ENCODE measurements around the gene PKHD1. TPM values are rescaled to one million over a fixed set of nuclear protein-coding genes. Genes with fewer than 3 reads are reported as not detected.

The PKHD1 gene
- total and polyA plus RNA-seq, 4 donors: 0.06 TPM; not detected in 3

DNA sequence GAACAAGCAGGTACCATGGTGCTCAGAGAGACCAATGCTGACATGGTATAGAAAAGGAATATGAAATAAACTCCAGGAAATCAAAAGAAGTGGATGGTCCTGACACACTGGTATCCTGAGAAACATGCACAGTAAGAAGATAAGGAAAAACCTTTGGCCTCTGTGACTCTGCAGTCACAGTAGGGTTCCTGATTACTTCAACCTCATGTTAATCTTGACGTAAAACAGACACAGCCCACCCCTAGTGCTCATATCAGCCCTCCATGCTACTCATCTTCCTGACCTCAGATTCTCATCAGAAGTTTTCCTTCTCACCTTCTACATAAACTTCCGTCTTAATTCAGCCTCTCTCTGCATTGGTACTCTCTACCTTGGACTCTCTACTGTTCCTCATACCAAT, 240.9 kb downstream of the PKHD1 start:
- H3K4me1 ChIP-seq (ENCODE audit: control insufficient read depth in 1 of 2, insufficient read depth in 2 of 2, low read length in 2 of 2): no peaks in the 10 kb centered on the region
- ATAC-seq (ENCODE audit: low FRiP score) (no peak), DNase-seq (no peak)
- WGBS, 2 donors: 87 to 97% methylated on average over 2 of the region's 2 CpGs
- H3K27me3 ChIP-seq (ENCODE audit: control insufficient read depth in 1 of 2, insufficient read depth in 2 of 2, low read length in 1 of 2): no peaks in the 10 kb centered on the region
- H3K36me3 ChIP-seq (ENCODE audit: control insufficient read depth in 1 of 2, insufficient read depth in 2 of 2, low read length in 1 of 2): no peaks in the 10 kb centered on the region
- H3K27ac ChIP-seq (ENCODE audit: low read depth in 1 of 2, low read length in 2 of 2): no peak overlapping the region
- no peaks in the 10 kb centered on the region for H3K9me3 ChIP-seq (ENCODE audit: control insufficient read depth, low read length)
- intact Hi-C loops (cut with DNase I): no loop called here
- H3K4me3 ChIP-seq (ENCODE audit: low read length in 2 of 2): no peak overlapping the region

DNA sequence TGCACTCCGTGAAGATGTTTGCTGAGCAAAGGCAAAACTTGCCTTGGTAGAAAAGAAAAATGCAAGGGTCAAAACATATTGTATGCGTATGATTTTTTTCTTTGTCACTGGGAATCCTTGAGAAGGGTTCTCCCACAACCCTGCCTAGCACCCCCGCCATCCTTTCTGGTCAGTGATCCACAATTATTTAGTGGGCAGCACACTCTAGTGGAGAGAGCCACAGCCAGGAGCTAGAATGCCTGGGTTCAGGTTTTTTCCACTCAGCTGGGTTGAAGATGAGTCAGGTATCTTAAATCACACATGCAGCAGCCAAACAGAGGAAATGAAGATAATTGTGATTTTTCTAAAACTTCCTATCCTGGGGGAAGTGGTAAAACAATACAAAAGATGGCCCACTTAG, 243.1 kb downstream of the PKHD1 start:
- Histone ChIP-seq H3K4me3 (ENCODE audit: low read length in 2 of 2) (no peak overlapping the region), H3K4me1 (ENCODE audit: control insufficient read depth in 1 of 2, insufficient read depth in 2 of 2, low read length in 2 of 2) (no peaks in the 10 kb centered on the region), H3K27ac (ENCODE audit: low read depth in 1 of 2, low read length in 2 of 2) (no peak overlapping the region), H3K27me3 (ENCODE audit: control insufficient read depth in 1 of 2, insufficient read depth in 2 of 2, low read length in 1 of 2) (no peaks in the 10 kb centered on the region), H3K9me3 (ENCODE audit: control insufficient read depth, low read length) (no peaks in the 10 kb centered on the region), H3K36me3 (ENCODE audit: control insufficient read depth in 1 of 2, insufficient read depth in 2 of 2, low read length in 1 of 2) (no peaks in the 10 kb centered on the region)
- no peak for DNase-seq
- no peak for ATAC-seq (ENCODE audit: low FRiP score)
- intact Hi-C loops (cut with DNase I): no loop called here
- WGBS, 2 donors: 64 to 82% methylated on average over 3 of the region's 3 CpGs

DNA sequence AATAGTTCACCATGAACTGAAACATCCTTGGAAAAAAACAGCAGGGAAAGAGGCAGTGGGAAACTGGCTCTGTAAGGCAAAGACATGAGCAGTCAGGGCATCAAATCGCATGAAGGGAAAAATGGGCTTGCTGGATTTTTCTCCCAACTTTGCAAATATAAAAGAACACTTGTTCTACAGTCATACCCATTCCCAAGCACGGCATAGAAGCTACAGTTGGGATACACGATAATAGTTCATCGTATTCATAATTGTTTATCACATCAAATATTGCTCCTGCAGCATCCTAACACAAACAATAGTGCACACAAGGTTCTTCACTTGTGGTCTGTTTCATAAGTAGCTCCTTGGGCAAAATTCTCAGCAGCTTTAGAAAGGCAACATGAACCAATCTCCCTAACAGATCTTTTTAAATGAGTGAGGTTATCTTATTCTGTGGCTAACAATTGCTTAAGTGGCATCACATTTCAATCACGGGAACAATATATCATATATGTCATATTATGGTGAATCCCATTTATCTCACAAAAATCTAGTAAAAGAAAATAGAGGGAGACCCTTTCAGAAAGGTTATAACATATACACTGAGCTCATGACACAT, 243.9 kb downstream of the PKHD1 start:
- Histone ChIP-seq H3K27ac (ENCODE audit: low read depth in 1 of 2, low read length in 2 of 2) (no peak overlapping the region), H3K36me3 (ENCODE audit: control insufficient read depth in 1 of 2, insufficient read depth in 2 of 2, low read length in 1 of 2) (no peaks in the 10 kb centered on the region), H3K4me1 (ENCODE audit: control insufficient read depth in 1 of 2, insufficient read depth in 2 of 2, low read length in 2 of 2) (no peaks in the 10 kb centered on the region), H3K9me3 (ENCODE audit: control insufficient read depth, low read length) (no peaks in the 10 kb centered on the region), H3K27me3 (ENCODE audit: control insufficient read depth in 1 of 2, insufficient read depth in 2 of 2, low read length in 1 of 2) (no peaks in the 10 kb centered on the region), H3K4me3 (ENCODE audit: low read length in 2 of 2) (no peak overlapping the region)
- no peak for ATAC-seq (ENCODE audit: low FRiP score)
- 91 to 92% methylated on average over 5 of the region's 5 CpGs for WGBS, 2 donors
- DNase-seq: no peak
- intact Hi-C loops (cut with DNase I): no loop called here

DNA sequence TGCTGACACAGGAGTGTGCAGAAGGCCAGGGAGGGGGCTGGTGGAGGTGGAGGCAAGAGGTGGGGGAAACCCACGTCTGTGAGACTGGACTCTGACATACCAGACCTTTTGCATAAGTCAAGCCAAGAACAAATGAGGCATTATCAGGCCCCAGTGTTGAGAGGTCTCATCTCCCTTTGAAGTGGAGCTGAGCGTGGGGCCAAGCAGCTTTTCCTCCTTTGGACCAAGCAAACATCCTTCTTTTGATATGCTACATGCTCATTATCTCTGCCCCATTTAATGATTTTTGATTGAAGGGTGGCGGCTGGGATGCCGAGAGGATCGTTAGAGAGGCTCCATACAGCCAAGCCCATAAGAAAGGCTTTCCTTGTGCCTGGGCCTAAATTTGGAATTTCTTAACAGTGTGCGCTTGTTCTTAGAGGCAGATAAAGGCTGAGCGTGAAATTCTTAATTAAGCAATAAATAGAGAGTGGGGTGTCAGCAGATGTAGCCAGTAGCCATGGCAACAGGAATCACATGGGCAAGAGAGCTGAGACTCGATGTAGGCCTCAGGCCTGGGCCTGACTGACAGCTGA, 244.5 kb downstream of the PKHD1 start:
- no peaks in the 10 kb centered on the region for H3K36me3 ChIP-seq (ENCODE audit: control insufficient read depth in 1 of 2, insufficient read depth in 2 of 2, low read length in 1 of 2)
- DNase-seq (no peak), ATAC-seq (ENCODE audit: low FRiP score) (no peak)
- H3K27me3 ChIP-seq (ENCODE audit: control insufficient read depth in 1 of 2, insufficient read depth in 2 of 2, low read length in 1 of 2): no peaks in the 10 kb centered on the region
- H3K4me3 ChIP-seq (ENCODE audit: low read length in 2 of 2): no peak overlapping the region
- no peak overlapping the region for H3K27ac ChIP-seq (ENCODE audit: low read depth in 1 of 2, low read length in 2 of 2)
- H3K4me1 ChIP-seq (ENCODE audit: control insufficient read depth in 1 of 2, insufficient read depth in 2 of 2, low read length in 2 of 2): no peaks in the 10 kb centered on the region
- intact Hi-C loops (cut with DNase I): no loop called here
- no peaks in the 10 kb centered on the region for H3K9me3 ChIP-seq (ENCODE audit: control insufficient read depth, low read length)
- 80 to 86% methylated on average over 8 of the region's 8 CpGs for WGBS, 2 donors

- intact Hi-C loops (cut with DNase I): no loop called here
- H3K36me3 ChIP-seq (ENCODE audit: control insufficient read depth in 1 of 2, insufficient read depth in 2 of 2, low read length in 1 of 2): no peaks in the 10 kb centered on the region
- DNase-seq (no peak), ATAC-seq (ENCODE audit: low FRiP score) (no peak)
- H3K27ac ChIP-seq (ENCODE audit: low read depth in 1 of 2, low read length in 2 of 2): no peak overlapping the region
- H3K4me3 ChIP-seq (ENCODE audit: low read length in 2 of 2): no peak overlapping the region
- no peaks in the 10 kb centered on the region for H3K9me3 ChIP-seq (ENCODE audit: control insufficient read depth, low read length)
- no peaks in the 10 kb centered on the region for H3K27me3 ChIP-seq (ENCODE audit: control insufficient read depth in 1 of 2, insufficient read depth in 2 of 2, low read length in 1 of 2)
- 66 to 80% methylated on average over 11 of the region's 11 CpGs for WGBS, 2 donors
- no peaks in the 10 kb centered on the region for H3K4me1 ChIP-seq (ENCODE audit: control insufficient read depth in 1 of 2, insufficient read depth in 2 of 2, low read length in 2 of 2)
Observed at GRCh38 chr6:51842061-51842803, 245.2 kb downstream of the PKHD1 start.

DNA sequence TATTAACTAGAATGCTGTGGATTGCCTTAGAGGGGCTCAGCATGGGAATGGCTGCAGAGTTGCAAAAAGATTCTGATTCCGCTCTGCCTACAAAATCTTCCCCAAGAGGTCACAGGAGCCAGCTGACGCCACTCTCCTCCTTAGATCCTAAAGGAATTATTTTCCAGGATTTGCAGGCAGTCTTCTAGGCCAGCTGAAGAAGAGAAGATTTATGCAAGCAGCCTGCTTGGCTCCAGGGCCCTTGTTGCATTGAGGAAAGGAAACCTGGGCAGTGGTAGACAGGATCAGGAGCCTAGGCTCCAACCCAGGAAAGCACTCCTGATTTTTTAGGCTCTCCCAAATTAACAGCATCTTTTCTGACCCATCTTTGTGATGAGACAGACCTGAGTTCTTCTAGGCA, 245.8 kb downstream of the PKHD1 start:
- H3K27me3 ChIP-seq (ENCODE audit: control insufficient read depth in 1 of 2, insufficient read depth in 2 of 2, low read length in 1 of 2): no peaks in the 10 kb centered on the region
- no peaks in the 10 kb centered on the region for H3K4me1 ChIP-seq (ENCODE audit: control insufficient read depth in 1 of 2, insufficient read depth in 2 of 2, low read length in 2 of 2)
- no peak overlapping the region for H3K27ac ChIP-seq (ENCODE audit: low read depth in 1 of 2, low read length in 2 of 2)
- H3K9me3 ChIP-seq (ENCODE audit: control insufficient read depth, low read length): no peaks in the 10 kb centered on the region
- intact Hi-C loops (cut with DNase I): no loop called here
- WGBS, 2 donors: 88 to 92% methylated on average over 2 of the region's 2 CpGs
- ATAC-seq (ENCODE audit: low FRiP score) (no peak), DNase-seq (no peak)
- H3K36me3 ChIP-seq (ENCODE audit: control insufficient read depth in 1 of 2, insufficient read depth in 2 of 2, low read length in 1 of 2): no peaks in the 10 kb centered on the region
- no peak overlapping the region for H3K4me3 ChIP-seq (ENCODE audit: low read length in 2 of 2)

DNA sequence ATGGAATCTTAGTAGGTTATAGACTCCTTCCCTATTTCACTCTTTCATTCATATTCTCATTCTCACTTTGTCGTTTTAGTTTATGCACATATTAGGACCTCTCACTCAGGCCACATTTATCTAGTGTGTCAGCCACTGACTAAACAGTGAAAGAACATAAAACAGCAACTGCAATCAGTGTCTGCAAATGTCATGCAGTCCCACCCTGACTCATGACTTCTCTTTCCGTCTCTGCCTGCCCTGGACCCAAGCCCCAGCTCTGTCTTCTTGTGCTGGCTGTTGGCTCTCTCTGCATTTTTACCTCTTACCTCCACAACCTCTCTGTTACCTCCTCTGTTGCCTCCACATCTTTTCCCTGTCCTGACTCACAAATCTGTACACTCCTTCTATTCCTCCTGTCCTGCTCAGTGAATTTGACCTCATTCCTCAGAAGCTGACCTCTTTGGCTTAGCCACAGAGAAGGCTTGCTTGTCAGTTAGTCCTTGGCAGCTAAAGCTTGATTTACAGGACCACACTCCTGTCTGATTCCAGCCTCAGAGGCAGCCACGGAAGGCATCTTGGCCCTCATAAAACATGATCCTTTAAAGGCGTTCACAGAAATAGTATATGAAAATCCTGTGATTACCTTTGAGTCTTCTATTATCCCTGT, 247.6 kb downstream of the PKHD1 start:
- no peaks in the 10 kb centered on the region for H3K9me3 ChIP-seq (ENCODE audit: control insufficient read depth, low read length)
- intact Hi-C loops (cut with DNase I): no loop called here
- H3K36me3 ChIP-seq (ENCODE audit: control insufficient read depth in 1 of 2, insufficient read depth in 2 of 2, low read length in 1 of 2): no peaks in the 10 kb centered on the region
- no peak overlapping the region for H3K27ac ChIP-seq (ENCODE audit: low read depth in 1 of 2, low read length in 2 of 2)
- no peak overlapping the region for H3K4me3 ChIP-seq (ENCODE audit: low read length in 2 of 2)
- ATAC-seq (ENCODE audit: low FRiP score) (no peak), DNase-seq (no peak)
- H3K4me1 ChIP-seq (ENCODE audit: control insufficient read depth in 1 of 2, insufficient read depth in 2 of 2, low read length in 2 of 2): no peaks in the 10 kb centered on the region
- WGBS, 2 donors: 25 to 38% methylated on average over 4 of the region's 4 CpGs
- H3K27me3 ChIP-seq (ENCODE audit: control insufficient read depth in 1 of 2, insufficient read depth in 2 of 2, low read length in 1 of 2): no peaks in the 10 kb centered on the region

DNA sequence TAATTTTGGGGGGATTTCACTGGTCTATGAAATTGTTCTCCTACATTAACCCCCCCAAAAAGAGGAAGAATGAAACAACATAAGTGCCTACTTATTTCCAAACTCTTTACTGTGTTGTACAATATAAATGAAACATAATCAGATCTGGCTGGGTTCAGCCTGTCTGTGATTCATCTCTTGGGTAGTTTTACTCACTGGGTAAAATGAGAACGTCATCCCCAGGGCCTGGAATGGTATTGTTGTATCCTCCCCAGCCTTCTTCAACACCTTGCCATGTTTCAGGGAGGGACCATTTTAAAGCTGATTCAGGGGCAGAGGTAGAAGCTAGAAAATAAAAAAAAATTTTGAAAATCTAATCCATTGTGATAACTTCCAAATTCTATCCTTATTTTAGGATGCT, 256.7 kb downstream of the PKHD1 start:
- H3K36me3 ChIP-seq (ENCODE audit: control insufficient read depth in 1 of 2, insufficient read depth in 2 of 2, low read length in 1 of 2): no peaks in the 10 kb centered on the region
- WGBS, 2 donors: 37 to 42% methylated on average over 1 of the region's 1 CpG
- DNase-seq (no peak), ATAC-seq (ENCODE audit: low FRiP score) (no peak)
- H3K27me3 ChIP-seq (ENCODE audit: control insufficient read depth in 1 of 2, insufficient read depth in 2 of 2, low read length in 1 of 2): no peaks in the 10 kb centered on the region
- intact Hi-C loops (cut with DNase I): no loop called here
- no peak overlapping the region for H3K27ac ChIP-seq (ENCODE audit: low read depth in 1 of 2, low read length in 2 of 2)
- no peaks in the 10 kb centered on the region for H3K4me1 ChIP-seq (ENCODE audit: control insufficient read depth in 1 of 2, insufficient read depth in 2 of 2, low read length in 2 of 2)
- no peak overlapping the region for H3K4me3 ChIP-seq (ENCODE audit: low read length in 2 of 2)
- peaks cover 2% of the 10 kb centered on the region for H3K9me3 ChIP-seq (ENCODE audit: control insufficient read depth, low read length)
